ENCODE data around the gene PRKACG.

The PRKACG gene

GRCh38 chr9:68980341-68980914 is 33.5 kb downstream of the PRKACG start:
- DNase-seq = no peak

GRCh38 chr9:68979538-68980314 is 34.2 kb downstream of the PRKACG start:
- DNase-seq = no peak

- no peak for DNase-seq
These were observed 35.4 kb downstream of the PRKACG start for GRCh38 chr9:68978501-68978900.

GRCh38 chr9:68978066-68978465 is 35.8 kb downstream of the PRKACG start:
- DNase-seq = no peak

GRCh38 chr9:68975365-68976043 is 38.4 kb downstream of the PRKACG start:
- DNase-seq = no peak

- no peak for DNase-seq
These were observed 39.0 kb downstream of the PRKACG start for GRCh38 chr9:68974901-68975300.

- DNase-seq = no peak
These were observed 39.5 kb downstream of the PRKACG start for GRCh38 chr9:68974431-68974830.

- no peak for DNase-seq
These were observed 40.3 kb downstream of the PRKACG start for GRCh38 chr9:68973619-68974018.

GRCh38 chr9:68970151-68970550 is 43.8 kb downstream of the PRKACG start:
- peak; percentile 97 for DNase-seq

- DNase-seq = peak; percentile 89
These were observed 44.4 kb downstream of the PRKACG start for GRCh38 chr9:68969538-68969937.

- DNase-seq = no peak
These were observed 46.1 kb downstream of the PRKACG start for GRCh38 chr9:68967800-68968199.

- no peak for DNase-seq
These were observed 47.4 kb downstream of the PRKACG start for GRCh38 chr9:68966496-68966944.

- no peak for DNase-seq
These were observed 49.1 kb downstream of the PRKACG start for GRCh38 chr9:68964765-68965164.

GRCh38 chr9:68964102-68964541 is 49.8 kb downstream of the PRKACG start:
- DNase-seq = no peak

- DNase-seq = no peak
These were observed 50.5 kb downstream of the PRKACG start for GRCh38 chr9:68963416-68963815.

All from NCI-H748 treated with DMSO at 0.1 percent for 48 hours (cell line).